KMS-11 (cell line): ENCODE results near the gene XRCC4.

Source experiments
- H2AFZ ChIP-seq: fragments of 200-600 bp; sonication (generic); 2 replicates; pipeline ENCODE4 v1.6.1; 2016; ENCODE audit warnings: antibody characterized with exemption, mixed run types, low read depth
- H3K27ac ChIP-seq: fragments of 200-600 bp; sonication (generic); 2 replicates; pipeline ENCODE4 v1.6.1; 2016; ENCODE audit warnings: mild to moderate bottlenecking, mixed run types
- H3K27me3 ChIP-seq: fragments of 200-600 bp; sonication (generic); 2 replicates; pipeline ENCODE4 v1.6.1; 2017; ENCODE audit warnings: mild to moderate bottlenecking, low read depth, mixed run types, moderate library complexity; ENCODE audit not compliant: insufficient read depth
- H3K36me3 ChIP-seq: fragments of 200-600 bp; sonication (generic); 2 replicates; pipeline ENCODE4 v1.6.1; 2017; ENCODE audit warnings: mild to moderate bottlenecking, mixed run types; ENCODE audit not compliant: insufficient read depth
- H3K4me1 ChIP-seq: fragments of 200-600 bp; sonication (generic); 2 replicates; pipeline ENCODE4 v1.6.1; 2016; ENCODE audit warnings: mild to moderate bottlenecking, low read depth, mixed run types; ENCODE audit not compliant: poor library complexity, severe bottlenecking
- H3K4me2 ChIP-seq: fragments of 200-600 bp; sonication (generic); 2 replicates; pipeline ENCODE4 v1.7.0; 2016; ENCODE audit warnings: mild to moderate bottlenecking, mixed run types
- H3K4me3 ChIP-seq: fragments of 200-600 bp; sonication (generic); IDR thresholded peaks from 2 replicates; pipeline ENCODE4 v1.6.1; 2017; ENCODE audit warnings: low read depth, low read length, mixed read lengths; ENCODE audit not compliant: insufficient read depth
- H3K79me2 ChIP-seq: fragments of 200-600 bp; sonication (generic); 2 replicates; pipeline ENCODE4 v1.6.1; 2016; ENCODE audit warnings: low read depth, mixed run types; ENCODE audit not compliant: insufficient read depth
- H3K9ac ChIP-seq: fragments of 200-600 bp; sonication (generic); 2 replicates; pipeline ENCODE4 v1.6.1; 2016; ENCODE audit warnings: mild to moderate bottlenecking, mixed run types
- H4K20me1 ChIP-seq: fragments of 200-600 bp; sonication (generic); 2 replicates; pipeline ENCODE4 v1.6.1; 2016; ENCODE audit warnings: mild to moderate bottlenecking, mixed run types; ENCODE audit not compliant: insufficient read depth
- CTCF ChIP-seq: fragments of 200-600 bp; sonication (generic); conservative IDR thresholded peaks from 2 replicates; pipeline ENCODE4 v1.6.1; 2017; ENCODE audit warnings: low read depth, mild to moderate bottlenecking, antibody characterized with exemption, low read length, moderate library complexity, mixed read lengths

The XRCC4 gene

DNA sequence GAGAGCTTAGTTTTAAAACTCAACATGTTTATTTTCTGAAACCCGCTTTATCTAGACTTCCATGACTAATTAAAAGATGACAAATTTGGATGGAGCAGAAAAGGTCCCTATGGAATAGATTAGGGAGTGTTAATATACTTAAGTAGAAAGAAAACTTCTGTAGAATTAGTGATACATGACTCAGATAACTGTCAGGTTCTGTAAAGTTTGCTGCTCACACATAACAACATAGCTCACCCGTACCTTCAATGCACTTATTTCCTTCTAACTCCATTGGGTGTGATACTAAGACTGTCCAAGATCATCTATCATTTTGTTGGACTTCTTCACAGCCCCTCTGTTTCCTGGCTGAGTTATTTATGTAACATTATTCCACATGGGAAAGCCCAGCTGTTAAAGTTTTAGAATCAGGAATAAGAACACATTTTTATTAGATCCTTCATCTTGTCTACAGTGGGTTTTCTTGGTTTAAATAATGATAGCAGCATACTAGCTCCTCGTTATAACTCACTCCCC lies 27.9 kb upstream of the XRCC4 start:
- H3K27ac ChIP-seq, result no peak overlapping the region
- H4K20me1 ChIP-seq, result no peaks in the 10 kb centered on the region
- H3K36me3 ChIP-seq, result no peaks in the 10 kb centered on the region
- H3K4me1 ChIP-seq, result no peaks in the 10 kb centered on the region
- no peaks in the 10 kb centered on the region for H3K79me2 ChIP-seq
- no peaks in the 10 kb centered on the region for H3K27me3 ChIP-seq
- H3K4me3 ChIP-seq, result no peak overlapping the region
- no peak for TF ChIP-seq CTCF
- H3K9ac ChIP-seq, result no peak overlapping the region
- no peak overlapping the region for H3K4me2 ChIP-seq
- no peak overlapping the region for H2AFZ ChIP-seq

DNA sequence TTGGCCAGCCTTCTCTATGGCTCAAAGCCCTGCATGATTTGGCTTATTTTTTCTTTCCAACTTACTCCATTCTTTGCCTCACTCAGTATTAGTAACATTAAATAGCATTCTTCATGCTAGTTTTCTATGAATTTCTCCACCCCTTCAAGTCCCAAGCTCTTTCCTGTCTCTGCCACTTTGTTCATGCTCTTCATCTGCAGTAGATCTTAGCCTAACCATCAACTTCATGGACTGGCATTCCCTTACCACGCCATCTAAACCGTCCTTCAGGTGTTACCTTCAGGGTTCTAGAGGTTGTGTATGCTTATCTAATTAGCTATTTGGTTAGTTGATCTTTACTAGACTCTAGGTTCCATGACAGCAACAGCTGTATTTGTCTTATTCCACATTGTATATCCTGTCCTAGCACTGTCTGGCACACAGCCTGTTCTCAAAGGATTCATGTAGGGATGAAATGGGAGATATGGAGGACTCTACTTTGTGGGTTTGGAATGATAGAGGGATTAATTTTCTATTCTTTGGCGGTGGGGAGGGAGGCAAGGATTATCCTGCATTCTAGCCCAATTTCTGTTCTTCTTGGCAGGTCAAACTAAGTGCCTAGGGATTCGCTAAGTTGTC lies 26.5 kb upstream of the XRCC4 start:
- Histone ChIP-seq H3K36me3 (no peaks in the 10 kb centered on the region), H3K27me3 (no peaks in the 10 kb centered on the region), H3K79me2 (no peaks in the 10 kb centered on the region), H2AFZ (no peak overlapping the region), H3K4me1 (no peaks in the 10 kb centered on the region), H4K20me1 (no peaks in the 10 kb centered on the region), H3K9ac (no peak overlapping the region), H3K4me3 (no peak overlapping the region), H3K4me2 (no peak overlapping the region), H3K27ac (no peak overlapping the region)
- TF ChIP-seq CTCF, result no peak

DNA sequence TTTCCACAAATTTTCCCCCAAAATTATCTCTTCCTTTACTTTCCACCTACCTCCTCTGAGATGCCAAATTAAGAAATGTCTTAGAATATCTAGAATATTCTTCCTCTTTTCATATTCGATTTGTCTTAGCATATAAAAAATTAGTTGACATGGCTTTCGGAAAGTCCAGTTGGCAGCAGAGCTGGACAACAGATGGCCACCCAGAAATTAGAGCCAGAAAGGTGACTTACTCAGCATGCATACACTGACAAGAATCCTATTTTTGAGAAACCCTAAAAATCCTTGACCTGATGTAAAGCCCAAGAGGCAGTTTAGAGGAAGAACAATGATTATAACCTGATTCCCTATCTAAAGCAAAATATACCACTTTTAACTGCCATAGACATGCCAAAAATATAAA lies 22.2 kb upstream of the XRCC4 start:
- H3K36me3 ChIP-seq, result no peaks in the 10 kb centered on the region; the same call in 1 of the 2 replicates
- no peak overlapping the region for H2AFZ ChIP-seq
- H4K20me1 ChIP-seq, result no peaks in the 10 kb centered on the region
- H3K4me3 ChIP-seq, result no peak overlapping the region
- H3K9ac ChIP-seq, result no peak overlapping the region
- no peak overlapping the region for H3K4me2 ChIP-seq
- H3K4me1 ChIP-seq, result peaks cover 18% of the 10 kb centered on the region
- no peaks in the 10 kb centered on the region for H3K27me3 ChIP-seq
- no peak for TF ChIP-seq CTCF
- H3K79me2 ChIP-seq, result no peaks in the 10 kb centered on the region; the same call in 1 of the 2 replicates
- H3K27ac ChIP-seq, result no peak overlapping the region

DNA sequence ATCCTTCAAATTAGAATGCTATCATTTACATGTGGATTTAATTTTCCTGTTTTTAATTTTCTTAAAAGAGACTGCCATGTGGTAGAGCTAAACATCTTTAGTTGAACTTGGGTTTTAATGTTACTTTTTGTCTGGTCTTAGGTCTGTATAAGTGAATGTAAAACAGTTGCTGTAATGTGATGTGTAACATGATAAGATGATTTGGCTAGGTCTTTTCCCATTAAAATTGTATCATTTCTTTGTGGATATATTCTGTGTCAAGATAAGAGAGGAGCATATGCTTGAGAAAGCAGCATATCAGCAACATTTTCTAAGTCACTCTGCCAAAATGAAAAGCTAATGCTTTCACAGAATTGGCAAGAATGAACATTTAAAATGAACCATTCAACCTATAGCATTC lies 18.6 kb upstream of the XRCC4 start:
- H3K79me2 ChIP-seq, result peaks cover 25% of the 10 kb centered on the region
- no peak overlapping the region for H3K27ac ChIP-seq
- peaks cover 2% of the 10 kb centered on the region; the same call in 1 of the 2 replicates for H3K36me3 ChIP-seq
- no peak for TF ChIP-seq CTCF
- no peak overlapping the region for H3K4me3 ChIP-seq
- no peak overlapping the region for H3K9ac ChIP-seq
- no peak overlapping the region for H2AFZ ChIP-seq
- H3K4me2 ChIP-seq, result no peak overlapping the region
- H3K27me3 ChIP-seq, result no peaks in the 10 kb centered on the region
- peaks cover 32% of the 10 kb centered on the region for H3K4me1 ChIP-seq
- no peaks in the 10 kb centered on the region; the same call in 1 of the 2 replicates for H4K20me1 ChIP-seq
